AML-193 (cell line): ENCODE measurements around the gene PTN.

Experiments used
- DNase-seq, 2 experiments: peaks; one replicate each; lab custom pipeline; 2025; lab: John Stamatoyannopoulos, UW

Gene PTN

GRCh38 chr7:137343281-137343841 is at the start of gene PTN:
TSS of gene PTN (minus strand) at chr7:137343733. CDS start at chr7:137254973, 88,760 bp downstream.
- no peak for DNase-seq

GRCh38 chr7:137390076-137390475 is 46.5 kb upstream of the PTN start:
- no peak for DNase-seq

GRCh38 chr7:137388916-137389315 is 45.4 kb upstream of the PTN start:
- DNase-seq: no peak

- no peak for DNase-seq
Observed at GRCh38 chr7:137386966-137387365, 43.4 kb upstream of the PTN start.

- DNase-seq: no peak
Observed at GRCh38 chr7:137381045-137381444, 37.5 kb upstream of the PTN start.

GRCh38 chr7:137373507-137373906 is 30.0 kb upstream of the PTN start:
- no peak for DNase-seq

- no peak for DNase-seq
Observed at GRCh38 chr7:137371616-137372015, 28.1 kb upstream of the PTN start.

- no peak for DNase-seq
Observed at GRCh38 chr7:137366995-137367394, 23.5 kb upstream of the PTN start.

- no peak for DNase-seq
Observed at GRCh38 chr7:137363683-137364082, 20.1 kb upstream of the PTN start.

- no peak for DNase-seq
Observed at GRCh38 chr7:137360087-137360679, 16.6 kb upstream of the PTN start.

- DNase-seq: no peak
Observed at GRCh38 chr7:137354961-137355360, 11.4 kb upstream of the PTN start.

GRCh38 chr7:137354396-137354795 is 10.9 kb upstream of the PTN start:
- DNase-seq: no peak

GRCh38 chr7:137351941-137352340 is 8.4 kb upstream of the PTN start:
- DNase-seq: no peak

- no peak for DNase-seq
Observed at GRCh38 chr7:137345799-137346449, 2.4 kb upstream of the PTN start.

- DNase-seq: no peak
Observed at GRCh38 chr7:137342828-137343261, 688 bp downstream of the PTN start.

GRCh38 chr7:137342265-137342664 is 1.3 kb downstream of the PTN start:
- DNase-seq: no peak

GRCh38 chr7:137337902-137338301 is 5.6 kb downstream of the PTN start:
- DNase-seq: no peak

GRCh38 chr7:137335814-137336213 is 7.7 kb downstream of the PTN start:
- no peak for DNase-seq

- no peak for DNase-seq
Observed at GRCh38 chr7:137331378-137331777, 12.2 kb downstream of the PTN start.

GRCh38 chr7:137329411-137329810 is 14.1 kb downstream of the PTN start:
- DNase-seq: no peak

- DNase-seq: no peak
Observed at GRCh38 chr7:137328373-137329120, 15.0 kb downstream of the PTN start.

- no peak for DNase-seq
Observed at GRCh38 chr7:137325927-137326326, 17.6 kb downstream of the PTN start.
